GM21528 (cell line): ENCODE results near the gene PTPRG.

ENCODE experiments used
- ATAC-seq: cut with Tn5 transposase; IDR thresholded peaks from one replicate; pipeline ENCODE4 v1.9.1; 2021; ENCODE audit warnings: mild to moderate bottlenecking, moderate library complexity; ENCODE audit not compliant: unreplicated experiment, low FRiP score

The PTPRG gene

DNA sequence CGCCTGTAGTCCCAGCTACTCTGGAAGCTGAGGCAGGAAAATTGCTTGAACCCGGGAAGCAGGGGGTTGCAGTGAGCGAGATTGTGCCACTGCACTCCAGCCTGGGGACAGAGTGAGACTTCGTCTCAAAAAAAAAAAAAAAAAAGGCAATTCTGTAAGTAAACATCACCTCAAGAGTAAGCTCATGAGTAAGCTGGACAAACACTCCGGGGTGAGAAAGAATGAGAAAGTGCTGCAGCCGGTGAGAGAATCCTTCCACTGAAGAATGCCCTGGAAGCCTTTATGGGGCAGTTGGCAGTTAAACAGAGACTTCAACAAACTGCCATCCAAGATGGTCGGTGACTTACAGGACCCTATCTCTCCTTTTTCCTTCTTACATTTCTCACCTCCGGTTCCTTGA lies 764.5 kb downstream of the PTPRG start:
- ATAC-seq, result no peak

DNA sequence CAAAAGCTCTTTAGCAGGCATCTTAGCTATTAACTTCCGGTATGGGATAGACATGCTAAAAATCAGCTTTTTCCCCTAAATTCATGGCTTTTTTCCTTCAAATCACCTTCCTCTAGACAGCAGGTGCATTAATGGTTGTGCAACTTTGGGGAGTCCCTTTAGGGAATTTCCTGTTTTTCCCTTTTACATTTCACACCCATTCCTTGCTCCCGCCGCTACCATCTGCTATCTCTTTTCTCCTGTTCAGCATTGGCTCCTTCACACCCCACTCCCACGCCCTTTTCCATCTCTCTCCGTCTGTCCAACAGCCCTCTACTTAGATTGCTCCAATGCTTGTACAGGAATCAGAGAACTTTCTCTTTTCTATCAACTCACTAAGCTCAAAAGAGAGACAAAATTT lies 768.6 kb downstream of the PTPRG start:
- no peak for ATAC-seq

DNA sequence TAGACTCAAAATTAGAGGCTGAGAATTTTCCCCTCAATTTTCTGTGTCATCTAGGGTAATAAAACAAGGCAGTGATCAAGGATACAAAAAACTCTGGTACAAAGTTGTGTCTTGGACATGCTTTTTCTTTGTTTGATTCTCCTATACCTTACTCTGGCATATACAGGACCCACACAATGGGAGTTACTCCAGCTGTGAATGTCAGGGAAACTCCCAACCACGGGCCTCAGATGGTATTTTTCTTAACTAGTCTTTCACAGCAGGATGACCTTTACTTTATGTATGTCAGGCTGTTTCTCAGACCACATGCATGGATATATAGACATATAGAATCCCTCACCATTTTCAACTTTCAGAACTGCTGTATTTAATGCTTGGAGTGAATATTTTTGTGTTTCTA lies 770.6 kb downstream of the PTPRG start:
- no peak for ATAC-seq

DNA sequence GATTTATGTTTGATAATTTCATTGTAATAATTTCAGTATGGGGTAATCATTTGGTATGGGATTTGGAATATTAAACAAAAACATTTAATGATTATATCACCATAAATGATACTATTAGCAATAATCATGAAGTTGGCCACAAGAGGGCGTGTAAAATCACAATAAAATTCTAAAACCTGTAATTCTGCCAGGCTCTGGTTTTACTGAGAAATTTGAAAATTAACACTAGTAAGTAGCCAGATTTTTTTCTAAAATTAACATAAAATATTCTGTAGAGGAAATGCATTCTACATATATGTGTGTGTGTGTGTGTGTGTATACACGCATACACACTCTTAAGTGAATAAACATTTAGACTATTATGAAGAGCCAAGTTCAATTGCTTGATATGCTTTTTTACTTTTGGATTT lies 771.5 kb downstream of the PTPRG start:
- no peak for ATAC-seq

DNA sequence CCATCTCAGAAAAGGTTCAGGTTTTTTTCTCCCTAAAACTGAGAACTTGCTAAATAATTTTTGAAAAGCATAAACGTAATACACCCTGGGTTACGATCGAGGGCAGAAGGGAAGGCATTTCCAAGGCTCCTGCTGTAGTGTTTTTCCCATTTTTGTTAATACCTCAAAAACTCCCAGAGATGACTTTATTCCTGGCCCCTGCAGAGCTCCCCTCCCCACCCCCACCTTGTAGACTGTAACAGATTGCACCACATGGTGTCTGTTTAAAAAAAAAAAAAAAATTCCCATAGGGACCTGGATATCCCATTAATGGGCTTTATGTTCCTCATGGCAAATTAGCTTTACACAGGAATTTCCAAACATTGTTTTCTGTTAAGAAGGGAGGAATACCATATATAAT lies 773.8 kb downstream of the PTPRG start:
- no peak for ATAC-seq

DNA sequence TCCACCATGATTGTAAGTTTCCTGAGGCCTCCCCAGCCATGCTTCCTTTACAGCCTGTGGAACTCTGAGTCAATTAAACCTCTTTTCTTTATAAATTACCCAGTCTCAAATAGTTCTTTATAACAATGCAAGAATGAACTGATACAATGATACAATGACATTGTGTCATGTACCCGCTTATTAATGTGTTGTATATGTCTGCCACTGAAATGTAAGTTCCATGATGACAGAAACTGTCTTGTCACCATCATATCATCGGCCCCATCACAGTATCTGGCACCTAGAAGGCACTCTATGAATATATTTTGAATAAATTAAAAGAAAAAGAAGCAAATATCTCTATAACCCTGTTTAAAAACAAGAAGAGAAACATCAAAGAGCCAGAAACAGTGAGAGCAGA lies 782.4 kb downstream of the PTPRG start:
- no peak for ATAC-seq
